Daoy (cell line): ENCODE data around the gene CEL. TPM values are rescaled to one million over a fixed set of nuclear protein-coding genes. Genes with fewer than 3 reads are reported as not detected.
"Not testable (repeated sequence)": the region's sequence is repeated elsewhere in the genome, so short reads cannot be mapped to it uniquely, and the experiment has no call there.

Source experiments
- DNase-seq: peaks from one replicate; pipeline ENCODE4 v3.0.0-alpha.2; 2015; ENCODE audit warnings: low read depth
- total RNA-seq: library from RNA; depleted of rRNA; stranded (reverse); fragments of >200 nt; shearing (Covaris generic); gene quantifications from 2 replicates; pipeline ENCODE4 v1.2.3, GENCODE V29; 2014

The CEL gene
- total RNA-seq, 1 experiment from 2014 or later: 0.29 TPM

DNA sequence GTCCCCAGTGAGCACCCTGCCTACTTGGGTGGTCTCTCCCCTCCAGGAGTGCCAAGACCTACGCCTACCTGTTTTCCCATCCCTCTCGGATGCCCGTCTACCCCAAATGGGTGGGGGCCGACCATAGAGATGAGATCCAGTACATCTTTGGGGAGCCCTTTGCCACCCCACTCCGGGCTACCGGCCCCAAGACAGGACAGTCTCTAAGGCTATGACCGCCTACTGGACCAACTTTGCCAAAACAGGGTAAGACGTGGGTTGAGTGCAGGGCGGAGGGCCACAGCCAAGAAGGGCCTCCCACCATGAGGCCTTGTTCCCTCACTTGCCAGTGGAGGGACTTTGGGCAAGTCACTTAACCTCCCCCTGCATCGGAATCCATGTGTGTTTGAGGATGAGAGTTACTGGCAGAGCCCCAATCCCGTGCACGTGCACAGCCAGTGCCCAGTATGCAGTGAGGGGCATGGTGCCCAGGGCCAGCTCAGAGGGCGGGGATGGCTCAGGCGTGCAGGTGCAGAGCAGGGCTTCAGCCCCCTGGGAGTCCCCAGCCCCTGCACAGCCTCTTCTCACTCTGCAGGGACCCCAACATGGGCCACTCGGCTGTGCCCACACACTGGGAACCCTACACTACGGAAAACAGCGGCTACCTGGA, 24.6 kb downstream of the CEL start:
- DNase-seq: not testable (repeated sequence)

- no peak for DNase-seq
These were observed 25.1 kb downstream of the CEL start for GRCh38 chr9:133086894-133087293.

DNA sequence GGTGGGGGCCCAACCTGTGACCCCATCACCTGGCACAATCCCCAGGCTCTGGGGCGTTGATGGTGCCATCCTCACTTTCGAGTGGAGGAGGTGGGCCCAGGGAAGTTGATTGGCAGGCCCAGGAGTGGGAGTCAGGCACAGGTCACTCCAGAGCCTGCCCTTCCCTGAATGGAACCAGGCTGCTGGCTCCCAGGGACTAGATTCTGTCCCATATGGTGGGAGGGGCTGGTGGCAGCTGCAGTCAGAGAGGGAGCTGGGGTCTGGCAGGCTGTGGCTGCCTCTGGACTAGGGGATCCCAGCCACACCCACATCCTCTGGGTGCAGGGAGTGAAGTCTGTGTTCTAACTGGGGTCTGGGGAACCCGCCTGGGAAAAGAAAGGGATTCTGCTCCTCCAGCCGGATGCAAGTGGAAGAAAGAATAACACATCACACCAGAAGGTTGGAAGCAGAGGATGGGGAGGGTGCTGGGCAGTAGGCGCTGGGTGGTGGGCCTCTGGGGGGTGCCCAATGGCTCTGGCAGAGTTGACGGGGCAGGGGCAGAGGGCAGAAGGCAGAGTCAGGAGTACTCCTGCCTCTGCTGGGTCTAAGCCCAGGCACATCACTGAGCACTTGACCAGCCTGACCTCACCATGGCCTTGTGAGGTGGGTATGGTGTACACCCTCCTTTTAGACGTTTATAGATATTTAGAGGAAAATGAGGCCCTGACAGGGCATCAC, 25.8 kb downstream of the CEL start:
- no peak for DNase-seq

DNA sequence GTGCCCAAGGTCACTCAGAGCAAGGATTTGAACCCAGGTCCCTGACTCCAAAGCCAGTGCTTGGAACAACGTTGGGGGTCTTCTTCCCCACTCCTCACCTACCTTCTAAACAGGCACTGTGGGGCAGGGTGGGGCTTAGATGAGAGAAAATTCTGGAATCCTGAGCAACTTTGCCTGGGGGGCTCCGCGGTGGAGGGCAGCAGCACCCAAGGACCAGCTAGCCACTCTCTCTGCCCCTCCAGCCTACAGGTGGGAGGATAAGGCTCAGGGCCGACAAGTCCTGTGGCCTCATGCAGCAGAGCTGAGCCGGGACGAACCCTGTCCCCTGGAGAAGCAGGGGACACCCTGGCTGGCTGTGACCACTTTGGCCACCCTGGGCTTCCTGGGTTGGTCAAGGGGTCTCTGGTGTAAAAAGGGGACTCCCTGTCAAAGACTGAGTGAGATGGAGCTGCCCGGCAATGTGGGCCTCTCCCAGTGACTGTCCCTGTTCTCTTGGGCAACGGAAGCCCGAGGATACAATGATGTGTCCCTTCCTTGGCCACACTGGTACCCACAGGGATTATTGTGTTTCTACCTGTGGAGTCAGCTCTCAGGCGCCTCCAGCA, 26.5 kb downstream of the CEL start:
- no peak for DNase-seq

DNA sequence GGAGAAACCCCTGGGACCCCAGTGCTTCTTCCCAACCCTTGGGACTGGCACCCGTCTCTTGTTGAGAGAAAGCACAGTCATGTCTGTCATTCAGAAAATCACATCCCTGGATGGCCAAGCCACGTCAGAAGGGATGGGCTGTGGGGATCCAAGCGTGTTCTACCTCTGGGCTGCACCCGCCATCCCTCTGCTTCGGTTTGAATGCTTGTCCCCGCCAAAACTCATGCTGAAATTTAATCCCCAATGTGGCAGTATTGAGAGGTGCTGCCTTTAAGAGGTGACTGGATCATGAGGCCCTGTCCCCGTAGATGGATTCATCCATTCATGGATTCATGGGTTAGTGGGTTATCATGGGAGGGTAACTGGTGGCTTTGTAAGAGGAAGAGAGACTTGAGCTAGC, 27.0 kb downstream of the CEL start:
- DNase-seq: no peak

- DNase-seq: no peak
These were observed 27.5 kb downstream of the CEL start for GRCh38 chr9:133089271-133089671.

GRCh38 chr9:133090187-133090586, 28.4 kb downstream of the CEL start:
- DNase-seq: no peak

GRCh38 chr9:133090752-133091385, 29.1 kb downstream of the CEL start:
- no peak for DNase-seq

GRCh38 chr9:133094351-133094750, 32.6 kb downstream of the CEL start:
- not testable (repeated sequence) for DNase-seq

- no peak for DNase-seq
These were observed 33.1 kb downstream of the CEL start for GRCh38 chr9:133094842-133095393.

- no peak for DNase-seq
These were observed 36.4 kb downstream of the CEL start for GRCh38 chr9:133098104-133098754.

- DNase-seq: no peak
These were observed 37.1 kb downstream of the CEL start for GRCh38 chr9:133098871-133099270.

- DNase-seq: no peak
These were observed 38.1 kb downstream of the CEL start for GRCh38 chr9:133099726-133100505.

- DNase-seq: no peak
These were observed 39.0 kb downstream of the CEL start for GRCh38 chr9:133100506-133101355.

DNA sequence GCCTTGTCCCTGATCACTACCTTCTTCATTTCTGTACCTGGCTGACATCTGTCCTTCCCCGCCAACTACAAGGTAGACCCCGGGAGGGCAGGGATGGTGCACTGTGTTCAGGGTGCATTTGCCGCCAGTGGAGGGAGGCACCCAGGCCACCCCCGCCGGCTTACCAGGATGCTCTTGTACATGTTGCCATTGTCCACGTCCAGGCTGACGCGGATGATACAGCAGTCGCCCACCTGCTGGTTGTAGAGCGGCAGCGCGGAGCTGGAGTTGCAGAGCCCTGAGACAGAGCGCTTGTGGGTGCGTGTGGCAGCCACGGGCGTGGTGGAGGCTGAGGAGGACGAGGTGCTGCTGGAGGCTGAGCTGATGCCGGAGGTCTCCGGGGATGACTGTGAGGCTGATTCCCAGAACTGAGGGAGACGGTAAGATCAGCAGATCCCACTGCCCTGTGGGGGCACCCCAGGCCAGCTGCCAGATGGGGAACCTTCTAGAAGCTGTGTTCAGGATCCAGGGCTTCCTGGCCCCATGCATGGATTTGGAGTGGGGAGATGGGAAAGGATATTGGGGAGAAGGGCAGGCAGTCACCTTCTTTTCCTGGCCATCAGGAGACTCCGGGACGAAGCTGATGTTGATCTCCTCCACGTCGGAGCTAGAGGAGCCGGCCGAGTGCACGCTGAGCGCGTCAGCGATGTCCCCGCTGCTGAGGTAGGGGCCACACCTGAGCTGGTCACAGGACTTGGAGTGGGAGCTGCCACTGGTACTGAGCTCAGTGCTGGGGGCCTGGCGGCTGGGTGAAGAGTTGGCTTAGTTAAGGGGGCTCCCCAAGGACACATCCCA, 39.8 kb downstream of the CEL start:
- DNase-seq: no peak

DNA sequence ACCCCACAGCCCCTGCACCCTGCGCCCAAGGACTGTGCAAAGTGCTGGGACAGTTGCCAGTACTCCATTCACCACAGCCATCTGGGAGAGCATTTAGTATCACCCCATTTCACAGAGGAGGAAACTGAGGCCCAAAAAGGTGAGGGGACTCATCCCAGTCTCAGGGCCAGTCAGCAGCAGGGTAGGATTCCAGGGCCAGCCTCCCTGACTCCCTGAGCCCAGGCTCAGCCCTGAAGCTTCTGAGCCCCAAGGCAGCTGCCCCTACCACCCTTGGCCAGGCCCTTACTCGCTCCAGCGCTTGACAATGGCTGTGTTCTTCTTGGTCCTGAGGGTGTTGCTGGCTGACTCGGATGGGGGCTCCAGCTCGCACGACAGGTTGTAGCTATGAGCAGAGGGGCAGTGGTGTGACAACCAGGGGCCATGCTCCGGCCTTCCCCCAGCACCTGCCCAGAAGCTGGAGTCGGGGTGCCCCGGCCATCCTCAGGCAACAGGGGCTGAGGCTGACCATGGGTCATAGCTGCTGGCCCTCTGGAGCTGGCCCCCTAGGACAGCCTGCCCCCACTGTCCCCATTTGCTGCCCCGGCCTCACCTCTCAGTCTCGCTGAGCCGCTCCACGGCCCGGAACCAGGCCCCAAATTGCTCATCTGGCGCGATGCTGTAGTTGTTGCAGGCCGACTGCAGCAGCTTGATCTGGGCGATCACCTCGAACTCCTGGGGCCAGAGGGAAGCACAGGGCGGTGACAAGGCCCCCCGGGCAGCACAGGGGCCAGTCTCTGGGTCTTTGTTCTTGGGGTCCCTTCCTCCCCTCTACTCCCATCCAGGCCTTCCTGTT, 40.6 kb downstream of the CEL start:
- DNase-seq: no peak

DNA sequence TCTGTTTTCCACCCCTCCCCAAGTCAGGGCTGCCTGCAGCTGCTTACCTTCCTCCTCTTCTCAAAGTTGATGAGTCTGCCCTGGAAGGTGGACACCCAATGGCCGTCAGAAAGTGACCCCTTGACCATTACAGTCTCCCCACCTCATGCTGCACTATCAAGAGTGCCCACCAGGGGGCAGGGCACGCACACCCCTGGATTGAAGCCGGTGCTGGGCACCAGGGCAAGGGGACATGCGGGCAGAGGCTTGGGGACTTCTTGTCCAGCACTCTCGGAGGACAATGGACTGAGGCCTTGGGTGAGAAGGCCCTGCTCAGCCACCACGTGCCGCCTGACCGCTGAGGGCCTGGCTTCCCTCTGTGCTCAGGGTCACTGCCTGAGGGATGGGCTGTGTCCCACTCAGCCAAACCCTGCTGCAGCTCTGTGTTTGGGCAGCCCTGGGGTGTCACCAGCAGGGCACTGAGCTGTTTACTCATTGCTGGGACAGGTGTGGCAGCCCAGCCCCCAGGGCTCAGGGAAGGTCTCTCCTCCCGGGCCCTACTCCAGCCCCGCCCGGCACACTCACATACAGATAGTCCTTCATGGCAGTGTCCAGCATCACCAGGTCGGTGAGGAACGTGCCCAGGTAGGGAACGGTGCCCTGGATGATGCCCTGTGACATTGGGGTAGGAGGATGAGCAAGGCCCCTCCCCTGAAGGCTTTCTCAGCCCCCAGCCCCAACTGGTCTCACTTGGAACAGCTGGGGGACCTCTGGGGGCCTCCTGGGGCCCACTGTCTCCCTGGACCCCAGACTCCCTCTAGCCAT, 41.6 kb downstream of the CEL start:
- DNase-seq: peak; percentile 50
